Activated CD8-positive, alpha-beta T cell treated with anti-CD3 and anti-CD28 coated beads, Interleukin-2, amount 10 ng/mL, durations not matched to agents 7 days and 5 days (primary cell): Measurements from ENCODE around the gene XRRA1. TPM values are rescaled to one million over a fixed set of nuclear protein-coding genes. Genes with fewer than 3 reads are reported as not detected.
"Not testable (repeated sequence)": the region's sequence is repeated elsewhere in the genome, so short reads cannot be mapped to it uniquely, and the experiment has no call there.

Experiments
- ATAC-seq: fragments of 150-1000 bp; cut with Tn5 transposase; one replicate; pipeline ENCODE4 v1.10.0; 2021; ENCODE audit warnings: moderate library complexity
- CTCF ChIA-PET: fragments of 350-600 bp; sonication (Branson Sonifier 250); formaldehyde crosslinking; loops from one replicate; lab custom pipeline; 2021; ENCODE audit warnings: antibody characterized with exemption; lab: Charles Lee
- POLR2A ChIA-PET: fragments of 350-600 bp; sonication (Branson Sonifier 250); formaldehyde crosslinking; loops from one replicate; lab custom pipeline; 2021; ENCODE audit warnings: antibody characterized with exemption; lab: Charles Lee
- DNase-seq: peaks from one replicate; pipeline ENCODE4 v3.0.0-alpha.2; 2020
- H3K27ac Mint-ChIP-seq: one replicate; pipeline ENCODE4 v1.8.0; 2021; ENCODE audit warnings: mild to moderate bottlenecking, mixed read lengths
- H3K27me3 Mint-ChIP-seq: one replicate; pipeline ENCODE4 v1.8.0; 2021; ENCODE audit warnings: low read depth, mixed read lengths
- H3K36me3 Mint-ChIP-seq: one replicate; pipeline ENCODE4 v1.8.0; 2021; ENCODE audit warnings: low read depth, mixed read lengths
- H3K4me1 Mint-ChIP-seq: one replicate; pipeline ENCODE4 v1.8.0; 2021; ENCODE audit warnings: low read depth, mixed read lengths
- H3K4me3 Mint-ChIP-seq: one replicate; pipeline ENCODE4 v1.8.0; 2021; ENCODE audit warnings: mild to moderate bottlenecking, mixed read lengths
- H3K9me3 Mint-ChIP-seq: one replicate; pipeline ENCODE4 v1.8.0; 2022; ENCODE audit warnings: mixed read lengths; ENCODE audit not compliant: insufficient read depth
- total RNA-seq, 2 experiments: library from RNA; stranded (reverse); gene quantifications; one replicate each; pipeline ENCODE4 v1.2.3, GENCODE V29; 2021

XRRA1 gene
- total RNA-seq, 2 experiments from 2014 or later, result 16.6 to 19.0 TPM

- H3K4me3 Mint-ChIP-seq, result no peak overlapping the region
- ATAC-seq (no peak), DNase-seq (no peak)
- no peaks in the 10 kb centered on the region for H3K9me3 Mint-ChIP-seq
- peaks cover 64% of the 10 kb centered on the region for H3K36me3 Mint-ChIP-seq
- ChIA-PET POLR2A (no interaction called here), CTCF (interaction anchor here (1.2 kb wide), 1 partner anchor 270 kb away, joined by 6 read pairs; the partner anchor contains the start of gene TPBGL)
- no peaks in the 10 kb centered on the region for H3K27me3 Mint-ChIP-seq
- no peak overlapping the region for H3K27ac Mint-ChIP-seq
- peaks cover 6% of the 10 kb centered on the region for H3K4me1 Mint-ChIP-seq
Measured at GRCh38 chr11:74971424-74971823, 22.5 kb upstream of the XRRA1 start.

- Mint-ChIP-seq H3K4me1 (peaks cover 6% of the 10 kb centered on the region), H3K36me3 (peaks cover 63% of the 10 kb centered on the region), H3K27me3 (no peaks in the 10 kb centered on the region), H3K27ac (no peak overlapping the region), H3K9me3 (no peaks in the 10 kb centered on the region), H3K4me3 (no peak overlapping the region)
- POLR2A ChIA-PET, result no interaction called here
- no peak for ATAC-seq
- DNase-seq, result no peak
- CTCF ChIA-PET, result interaction anchor here (1.2 to 1.3 kb wide), 2 partner anchors 42 to 270 kb away, joined by 4 to 6 read pairs; partner anchors contain the start of gene TPBGL
Measured at GRCh38 chr11:74970852-74971395, 22.0 kb upstream of the XRRA1 start.

GRCh38 chr11:74966651-74967050 is 17.8 kb upstream of the XRRA1 start:
- Mint-ChIP-seq H3K9me3 (no peaks in the 10 kb centered on the region), H3K27me3 (no peaks in the 10 kb centered on the region), H3K27ac (no peak overlapping the region), H3K4me3 (no peak overlapping the region), H3K4me1 (peaks cover 10% of the 10 kb centered on the region), H3K36me3 (peaks cover 47% of the 10 kb centered on the region)
- no peak for ATAC-seq
- ChIA-PET POLR2A (no interaction called here), CTCF (interaction anchor here (0.9 kb wide), 1 partner anchor 56 kb away, joined by 3 read pairs; no protein-coding TSS in a partner anchor)
- DNase-seq, result no peak

GRCh38 chr11:74960128-74960527 is 11.2 kb upstream of the XRRA1 start:
- not testable (repeated sequence) for DNase-seq, H3K4me3 Mint-ChIP-seq, ATAC-seq, H3K27ac Mint-ChIP-seq, H3K9me3 Mint-ChIP-seq, H3K27me3 Mint-ChIP-seq
- Mint-ChIP-seq H3K4me1 (peaks cover 24% of the 10 kb centered on the region), H3K36me3 (peaks cover 45% of the 10 kb centered on the region)
- ChIA-PET POLR2A (interaction anchor here (0.6 to 1.0 kb wide), 2 partner anchors 24 to 497 kb away, joined by 5 to 6 read pairs; no protein-coding TSS in a partner anchor), CTCF (interaction anchor here (0.8 to 2.8 kb wide), 3 partner anchors 9 to 181 kb away, joined by 3 to 14 read pairs (median 3); no protein-coding TSS in a partner anchor)

DNA sequence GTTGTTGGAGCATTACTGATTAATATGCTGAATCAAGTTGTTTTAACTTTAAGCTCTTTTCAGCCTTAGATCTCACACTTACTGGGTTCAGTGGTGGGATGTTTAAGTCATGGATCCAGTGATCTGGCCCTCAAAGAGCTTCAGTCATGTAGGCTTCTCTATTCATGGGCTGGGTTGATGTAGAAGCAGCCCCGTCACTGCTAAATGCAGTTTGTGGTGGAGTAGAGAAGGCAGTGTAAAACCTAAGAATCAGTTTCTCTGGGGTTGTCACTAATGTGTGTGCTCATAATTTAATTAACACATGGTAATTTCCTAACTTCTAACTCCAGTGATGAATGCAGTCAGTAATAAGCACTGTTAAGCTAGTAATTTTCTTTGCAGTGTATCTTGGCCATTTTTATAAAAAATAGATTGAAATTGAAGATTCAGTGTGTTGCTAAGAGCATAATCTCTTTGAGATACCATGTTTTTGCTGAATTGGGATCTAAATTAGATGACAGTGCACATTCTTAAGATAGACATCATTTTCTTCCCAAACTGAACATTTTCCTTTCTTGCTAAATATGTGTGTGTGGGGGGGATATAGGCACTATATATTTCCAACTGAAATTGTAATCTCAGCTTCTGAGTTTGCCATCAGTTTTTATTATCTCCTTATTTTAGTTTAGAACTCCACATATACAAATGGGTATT is 9.2 kb upstream of the XRRA1 start:
- H3K27ac Mint-ChIP-seq, result no peak overlapping the region
- peaks cover 19% of the 10 kb centered on the region for H3K4me1 Mint-ChIP-seq
- H3K27me3 Mint-ChIP-seq, result no peaks in the 10 kb centered on the region
- peaks cover 41% of the 10 kb centered on the region for H3K36me3 Mint-ChIP-seq
- no peak overlapping the region for H3K4me3 Mint-ChIP-seq
- ChIA-PET POLR2A (no interaction called here), CTCF (interaction anchor here (1.0 to 1.2 kb wide), 2 partner anchors 65 to 291 kb away, joined by 3 read pairs; no protein-coding TSS in a partner anchor)
- no peaks in the 10 kb centered on the region for H3K9me3 Mint-ChIP-seq
- ATAC-seq, result no peak
- no peak for DNase-seq

- no peaks in the 10 kb centered on the region for H3K9me3 Mint-ChIP-seq
- ATAC-seq, result no peak
- ChIA-PET CTCF (interaction anchor here (0.7 to 2.0 kb wide), 2 partner anchors 27 to 696 kb away, joined by 3 to 11 read pairs; no protein-coding TSS in a partner anchor), POLR2A (no interaction called here)
- peaks cover 23% of the 10 kb centered on the region for H3K4me1 Mint-ChIP-seq
- H3K4me3 Mint-ChIP-seq, result no peak overlapping the region
- peaks cover 46% of the 10 kb centered on the region for H3K36me3 Mint-ChIP-seq
- H3K27me3 Mint-ChIP-seq, result no peaks in the 10 kb centered on the region
- no peak for DNase-seq
- no peak overlapping the region for H3K27ac Mint-ChIP-seq
Measured at GRCh38 chr11:74956397-74957015, 7.6 kb upstream of the XRRA1 start.

DNA sequence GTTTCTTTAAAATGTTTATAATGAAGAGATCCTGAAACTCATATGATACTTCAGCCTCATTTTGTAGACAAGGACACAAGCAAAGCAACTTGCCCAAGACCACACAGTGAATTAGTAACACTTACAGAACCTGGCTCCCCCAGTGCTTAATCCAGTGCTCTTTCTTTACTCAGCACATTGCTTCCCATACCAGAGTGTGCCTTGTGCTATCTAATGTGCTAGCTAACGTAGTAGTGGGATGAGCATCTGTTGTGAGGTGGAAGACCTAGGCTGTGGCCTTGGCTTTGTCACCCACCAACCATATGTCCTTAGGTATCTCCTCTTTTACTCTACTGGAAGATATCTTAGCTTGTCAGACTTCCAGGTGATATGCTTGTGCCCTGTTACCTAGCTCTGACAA is 5.3 kb upstream of the XRRA1 start:
- CTCF ChIA-PET, result interaction anchor here (0.6 to 2.4 kb wide), 3 partner anchors 22 to 186 kb away, joined by 3 to 14 read pairs (median 5); no protein-coding TSS in a partner anchor
- Mint-ChIP-seq H3K27ac (no peak overlapping the region), H3K4me1 (peaks cover 32% of the 10 kb centered on the region)

GRCh38 chr11:74953451-74953850 is 4.6 kb upstream of the XRRA1 start:
- Mint-ChIP-seq H3K27ac (no peak overlapping the region), H3K36me3 (peaks cover 54% of the 10 kb centered on the region), H3K9me3 (no peaks in the 10 kb centered on the region), H3K4me1 (peaks cover 30% of the 10 kb centered on the region), H3K27me3 (no peaks in the 10 kb centered on the region), H3K4me3 (no peak overlapping the region)
- DNase-seq (no peak), ATAC-seq (no peak)
- CTCF ChIA-PET, result interaction anchor here (0.6 to 2.4 kb wide), 5 partner anchors 8 to 289 kb away, joined by 3 to 14 read pairs (median 3); no protein-coding TSS in a partner anchor
- POLR2A ChIA-PET, result no interaction called here

More for the DNA sequence above, 5.3 kb upstream of the XRRA1 start:
- Mint-ChIP-seq H3K27me3 (no peaks in the 10 kb centered on the region), H3K36me3 (peaks cover 57% of the 10 kb centered on the region), H3K9me3 (no peaks in the 10 kb centered on the region), H3K4me3 (no peak overlapping the region)
- POLR2A ChIA-PET, result no interaction called here
- ATAC-seq (no peak), DNase-seq (no peak)

DNA sequence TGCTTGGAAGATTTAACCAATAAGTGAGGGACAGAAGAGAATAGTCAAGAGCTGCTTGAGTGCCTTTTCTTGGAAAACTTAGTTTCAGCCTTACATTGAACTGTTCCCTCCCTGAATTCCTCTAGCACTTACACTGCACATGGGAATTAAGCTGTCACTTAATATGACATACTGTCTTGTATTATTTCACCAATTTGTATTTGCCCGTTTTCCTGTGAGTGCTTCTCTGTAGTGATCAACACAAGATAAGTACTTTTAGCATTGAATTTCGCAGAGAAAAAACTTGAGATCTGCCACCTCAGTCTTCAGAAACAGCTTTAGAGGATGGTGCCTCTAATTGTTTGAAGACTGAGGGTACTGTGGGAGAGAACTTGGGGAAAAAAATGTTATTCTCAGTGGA is 3.9 kb upstream of the XRRA1 start:
- ChIA-PET CTCF (interaction anchor here (0.8 to 2.4 kb wide), 5 partner anchors 9 to 289 kb away, joined by 3 to 14 read pairs (median 3); no protein-coding TSS in a partner anchor), POLR2A (no interaction called here)
- no peaks in the 10 kb centered on the region for H3K27me3 Mint-ChIP-seq
- H3K36me3 Mint-ChIP-seq, result peaks cover 53% of the 10 kb centered on the region
- H3K4me3 Mint-ChIP-seq, result no peak overlapping the region
- H3K4me1 Mint-ChIP-seq, result peaks cover 33% of the 10 kb centered on the region
- no peak for DNase-seq
- H3K9me3 Mint-ChIP-seq, result no peaks in the 10 kb centered on the region
- no peak overlapping the region for H3K27ac Mint-ChIP-seq
- ATAC-seq, result no peak

DNA sequence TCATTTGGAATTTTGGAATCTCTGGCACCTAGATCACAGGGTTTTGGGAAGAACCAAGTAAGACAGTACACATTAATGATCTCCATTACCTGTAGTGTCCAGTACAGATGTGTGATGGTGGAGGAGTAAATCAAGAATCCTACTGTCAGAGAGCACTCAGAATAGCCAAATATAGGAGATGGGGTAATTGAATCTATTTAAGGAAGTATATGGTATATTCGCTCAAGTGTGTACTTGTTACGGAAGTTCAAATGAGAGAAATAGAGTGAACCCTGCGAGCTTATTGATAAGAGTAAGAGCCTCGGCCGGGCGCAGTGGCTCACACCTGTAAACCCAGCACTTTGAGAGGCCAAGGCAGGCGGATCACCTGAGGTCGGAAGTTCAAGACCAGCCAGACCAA is 2.3 kb upstream of the XRRA1 start:
- peaks cover 32% of the 10 kb centered on the region for H3K4me1 Mint-ChIP-seq
- H3K27ac Mint-ChIP-seq, result no peak overlapping the region
- CTCF ChIA-PET, result no interaction called here
- no peak for DNase-seq
- peaks cover 48% of the 10 kb centered on the region for H3K36me3 Mint-ChIP-seq
- no peak for ATAC-seq
- H3K9me3 Mint-ChIP-seq, result no peaks in the 10 kb centered on the region
- H3K27me3 Mint-ChIP-seq, result no peaks in the 10 kb centered on the region
- POLR2A ChIA-PET, result no interaction called here
- H3K4me3 Mint-ChIP-seq, result peak overlapping the region; percentile 99

DNA sequence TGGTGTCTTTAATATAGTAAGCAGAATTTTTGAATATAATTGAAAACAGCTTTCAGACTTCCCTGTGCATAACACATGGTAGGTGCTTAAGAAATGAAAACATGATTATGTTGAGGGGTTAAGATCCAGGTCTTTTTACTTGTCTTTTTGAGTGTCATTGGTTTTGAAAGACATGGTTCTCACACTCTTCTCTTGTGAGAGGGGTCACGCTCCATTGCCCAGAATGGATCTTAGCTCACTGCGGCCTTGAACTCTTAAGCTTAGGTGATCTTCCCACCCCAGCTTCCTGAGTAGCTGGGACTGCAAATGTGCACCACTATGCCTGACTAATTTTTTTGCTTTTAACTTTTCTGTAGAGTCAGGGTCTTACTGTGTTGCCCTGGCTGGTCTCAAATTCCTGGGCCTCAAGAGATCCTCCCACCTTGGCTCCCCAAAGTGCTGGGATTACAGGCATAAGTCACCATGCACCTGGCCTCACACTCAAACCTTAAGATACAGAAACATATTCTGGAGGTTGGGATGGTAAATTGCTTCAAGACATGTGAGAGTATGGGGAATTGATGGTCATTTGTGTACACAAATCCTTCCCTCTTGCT is 1.6 kb upstream of the XRRA1 start:
- Mint-ChIP-seq H3K27ac (peak overlapping the region; percentile 96), H3K4me3 (peak overlapping the region; percentile 99), H3K9me3 (no peaks in the 10 kb centered on the region), H3K4me1 (peaks cover 32% of the 10 kb centered on the region), H3K27me3 (no peaks in the 10 kb centered on the region), H3K36me3 (peaks cover 48% of the 10 kb centered on the region)
- POLR2A ChIA-PET, result interaction anchor here (0.9 kb wide), 1 partner anchor 38 kb away, joined by 3 read pairs; the partner anchor contains the start of gene NEU3
- ATAC-seq (no peak), DNase-seq (no peak)
- CTCF ChIA-PET, result interaction anchor here (1.0 to 2.5 kb wide), 2 partner anchors 12 to 21 kb away, joined by 4 to 14 read pairs; no protein-coding TSS in a partner anchor
